ENCODE measurements around the gene ARL5A.

- TF ChIP-seq CTCF (conservative IDR thresholded peaks at IDR 0.05 in 1 of 2, IDR thresholded peaks at IDR 0.05 in 1 of 2; ENCODE audit: low read depth in 1 of 2, low read length in 2 of 2): no peak
- no peak for TF ChIP-seq EZH2 (IDR thresholded peaks at IDR 0.05; ENCODE audit: low read length, missing control alignments)
Measured at GRCh38 chr2:151849413-151850010, 21.3 kb upstream of the ARL5A start.

Data from fibroblast of lung (primary cell).